CD4-positive, alpha-beta T cell (primary cell): ENCODE measurements around the gene SLC23A1. TPM values are rescaled to one million over a fixed set of nuclear protein-coding genes. Genes with fewer than 3 reads are reported as not detected.

Experiments
- ATAC-seq: fragments of 200-7000 bp; cut with Tn5 transposase; one replicate; pipeline ENCODE4 v1.10.0; 2022; ENCODE audit warnings: mild to moderate bottlenecking; ENCODE audit not compliant: poor library complexity
- CTCF ChIA-PET: fragments of 350-600 bp; sonication (Branson Sonifier 250); formaldehyde crosslinking; loops from one replicate; lab custom pipeline; 2021; ENCODE audit warnings: antibody characterized with exemption, inconsistent platforms; lab: Charles Lee
- POLR2A ChIA-PET: fragments of 350-600 bp; sonication (Branson Sonifier 250); formaldehyde crosslinking; loops from one replicate; lab custom pipeline; 2021; ENCODE audit warnings: antibody characterized with exemption, inconsistent platforms; lab: Charles Lee
- DNase-seq, 14 experiments: peaks; one replicate each; pipeline ENCODE4 v3.0.0-alpha.2; 2013 to 2020; ENCODE audit warnings: mixed read lengths in 2 of 14
- H3K27ac ChIP-seq, 2 donors: one replicate each; pipeline versions ENCODE4 v1.5.1 to v1.7.0; 2013; ENCODE audit warnings: low read length in 2 of 2, low read depth in 1 of 2, mild to moderate bottlenecking in 1 of 2
- H3K27me3 ChIP-seq, 2 experiments: 1 replicate in 1 of 2; 2 replicates in 1 of 2; pipeline versions ENCODE4 v1.6.1 to v1.7.0; 2013; ENCODE audit warnings: low read length in 2 of 2, control low read depth in 1 of 2, mild to moderate bottlenecking in 1 of 2, moderate library complexity in 1 of 2; ENCODE audit not compliant: insufficient read depth in 2 of 2, control insufficient read depth in 1 of 2
- H3K36me3 ChIP-seq: one replicate; pipeline ENCODE4 v1.6.1; 2013; ENCODE audit warnings: low read length, control low read depth; ENCODE audit not compliant: insufficient read depth
- H3K4me1 ChIP-seq: one replicate; pipeline ENCODE4 v1.6.1; 2013; ENCODE audit warnings: low read length, control low read depth; ENCODE audit not compliant: insufficient read depth
- H3K4me3 ChIP-seq: one replicate; pipeline ENCODE4 v1.5.1; 2013; ENCODE audit warnings: mild to moderate bottlenecking, low read length, moderate library complexity
- H3K9me3 ChIP-seq, 2 experiments: 1 replicate in 1 of 2; 2 replicates in 1 of 2; pipeline versions ENCODE4 v1.6.1 to v1.7.0; 2013; ENCODE audit warnings: low read length in 2 of 2, mild to moderate bottlenecking in 2 of 2, control low read depth in 1 of 2, moderate library complexity in 1 of 2; ENCODE audit not compliant: control insufficient read depth in 1 of 2, insufficient read depth in 1 of 2
- H3K27ac Mint-ChIP-seq: one replicate; pipeline ENCODE4 v1.8.0; 2020; ENCODE audit warnings: mixed read lengths
- H3K27me3 Mint-ChIP-seq: one replicate; pipeline ENCODE4 v1.8.0; 2021; ENCODE audit warnings: mixed read lengths
- H3K36me3 Mint-ChIP-seq: one replicate; pipeline ENCODE4 v1.8.0; 2021; ENCODE audit warnings: low read depth, mixed read lengths
- H3K4me1 Mint-ChIP-seq: one replicate; pipeline ENCODE4 v1.8.0; 2021; ENCODE audit warnings: low read depth, mixed read lengths
- H3K4me3 Mint-ChIP-seq: one replicate; pipeline ENCODE4 v1.8.0; 2020; ENCODE audit warnings: mild to moderate bottlenecking, mixed read lengths
- H3K9me3 Mint-ChIP-seq: one replicate; pipeline ENCODE4 v1.8.0; 2020; ENCODE audit warnings: mixed read lengths
- intact Hi-C, 2 experiments: fragments of 100-400 bp; cut with DNase I in 1 of 2; cut with micrococcal nuclease in 1 of 2; formaldehyde crosslinking; loops; one replicate each; pipeline versions ENCODE4 v1.15.1 to v1.9.0; 2023 to 2025; cut with DNase I, micrococcal nuclease
- total RNA-seq, 174 experiments: library from RNA in 2 of 174; stranded (reverse) in 2 of 174; gene quantifications; one replicate each; pipeline ENCODE4 v1.2.3 and lab custom pipeline; 2021 to 2026
- TF ChIP-seq, protein P1 (sequence below): fragments of 200-600 bp; IDR thresholded peaks from one replicate; pipeline ENCODE4 v1.8.0; 2022; ENCODE audit warnings: antibody characterized with exemption, mild to moderate bottlenecking

Gene SLC23A1
- total RNA-seq, 2 experiments from 2014 or later: not detected

DNA sequence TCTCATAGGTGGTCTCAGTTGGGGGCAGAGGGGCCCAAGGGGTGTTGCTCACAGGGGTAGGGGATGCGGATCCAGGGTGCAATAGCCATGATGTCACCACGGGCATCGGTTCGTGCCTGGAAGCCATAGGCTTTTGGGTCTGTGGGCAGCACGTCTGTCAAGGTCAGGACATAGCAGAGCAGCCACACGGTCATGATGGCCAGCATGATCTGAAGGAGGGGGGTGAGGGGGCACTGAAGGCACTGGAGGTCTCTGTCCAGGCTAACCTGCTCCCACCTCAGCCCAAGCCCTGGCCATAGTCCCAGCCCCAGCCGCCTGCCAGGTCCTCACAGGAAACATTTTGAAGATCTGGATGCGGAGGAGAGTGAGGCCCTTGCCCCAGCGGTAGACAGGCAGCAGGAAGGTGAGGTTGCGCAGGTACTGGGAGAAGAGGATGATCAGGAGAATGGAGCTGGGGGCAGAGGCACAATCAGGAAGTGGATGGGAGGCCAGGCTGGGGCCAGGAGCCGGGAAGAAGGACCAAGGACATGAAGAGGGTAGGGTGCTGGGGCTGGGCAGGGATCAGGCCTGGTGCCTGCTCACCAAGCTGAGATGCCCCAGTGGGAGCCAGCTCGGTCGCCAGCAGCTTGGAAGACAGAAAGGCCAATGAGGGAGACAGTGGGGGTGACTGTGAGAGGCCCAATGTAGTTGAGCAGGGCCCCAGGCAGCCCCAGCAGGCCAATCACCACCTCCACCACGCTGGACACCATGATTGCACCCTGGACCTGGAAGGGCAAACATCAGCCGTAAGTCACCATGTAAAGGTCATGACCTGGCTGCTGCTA is 3.3 kb downstream of the SLC23A1 start:
- CTCF ChIA-PET: no interaction called here
- Mint-ChIP-seq H3K4me1 (peaks cover 6% of the 10 kb centered on the region), H3K9me3 (no peaks in the 10 kb centered on the region), H3K27ac (no peak overlapping the region), H3K27me3 (no peaks in the 10 kb centered on the region), H3K4me3 (no peak overlapping the region), H3K36me3 (peaks cover 4% of the 10 kb centered on the region)
- H3K4me1 ChIP-seq: peaks cover 9% of the 10 kb centered on the region
- no peak overlapping the region for H3K4me3 ChIP-seq
- intact Hi-C loops: no loop called here
- no peak overlapping the region for H3K27ac ChIP-seq
- peaks cover 0 to 5% of the 10 kb centered on the region in 2 experiments for H3K9me3 ChIP-seq
- no peaks in the 10 kb centered on the region for H3K36me3 ChIP-seq
- POLR2A ChIA-PET: interaction anchor here (0.6 to 1.5 kb wide), 2 partner anchors 18 to 24 kb away, joined by 3 read pairs; partner anchors contain the start of gene SPATA24
- DNase-seq: peak in 1 of 14 experiments; percentile 29
- TF ChIP-seq, protein P1, sequence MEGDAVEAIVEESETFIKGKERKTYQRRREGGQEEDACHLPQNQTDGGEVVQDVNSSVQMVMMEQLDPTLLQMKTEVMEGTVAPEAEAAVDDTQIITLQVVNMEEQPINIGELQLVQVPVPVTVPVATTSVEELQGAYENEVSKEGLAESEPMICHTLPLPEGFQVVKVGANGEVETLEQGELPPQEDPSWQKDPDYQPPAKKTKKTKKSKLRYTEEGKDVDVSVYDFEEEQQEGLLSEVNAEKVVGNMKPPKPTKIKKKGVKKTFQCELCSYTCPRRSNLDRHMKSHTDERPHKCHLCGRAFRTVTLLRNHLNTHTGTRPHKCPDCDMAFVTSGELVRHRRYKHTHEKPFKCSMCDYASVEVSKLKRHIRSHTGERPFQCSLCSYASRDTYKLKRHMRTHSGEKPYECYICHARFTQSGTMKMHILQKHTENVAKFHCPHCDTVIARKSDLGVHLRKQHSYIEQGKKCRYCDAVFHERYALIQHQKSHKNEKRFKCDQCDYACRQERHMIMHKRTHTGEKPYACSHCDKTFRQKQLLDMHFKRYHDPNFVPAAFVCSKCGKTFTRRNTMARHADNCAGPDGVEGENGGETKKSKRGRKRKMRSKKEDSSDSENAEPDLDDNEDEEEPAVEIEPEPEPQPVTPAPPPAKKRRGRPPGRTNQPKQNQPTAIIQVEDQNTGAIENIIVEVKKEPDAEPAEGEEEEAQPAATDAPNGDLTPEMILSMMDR: no peak
- H3K27me3 ChIP-seq: no peaks in the 10 kb centered on the region
- no peak for ATAC-seq

DNA sequence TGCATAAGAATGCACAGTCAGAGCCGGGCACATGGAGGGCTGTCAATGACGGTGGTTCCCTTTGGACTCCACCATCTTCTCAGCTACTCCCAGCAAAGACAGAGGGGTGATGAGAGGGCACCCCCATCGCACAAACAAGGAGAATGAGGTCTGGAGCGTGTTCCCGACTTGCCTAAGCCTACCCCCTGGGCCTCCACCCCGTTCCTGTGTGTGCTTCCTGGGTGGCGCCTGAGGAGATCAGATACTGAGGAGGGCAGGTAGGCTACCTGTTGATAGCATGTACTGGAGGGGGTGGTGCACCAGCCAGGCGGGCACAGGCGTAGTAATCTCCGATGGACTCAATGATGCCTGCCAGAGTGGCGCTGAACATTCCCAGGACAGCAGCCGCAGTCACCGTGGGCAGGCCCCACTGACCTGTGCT is 4.1 kb downstream of the SLC23A1 start:
- no peaks in the 10 kb centered on the region for H3K4me1 Mint-ChIP-seq
- no peaks in the 10 kb centered on the region for H3K27me3 ChIP-seq
- H3K9me3 ChIP-seq: peaks cover 0 to 5% of the 10 kb centered on the region in 2 experiments
- H3K4me3 ChIP-seq: no peak overlapping the region
- H3K36me3 ChIP-seq: no peaks in the 10 kb centered on the region
- intact Hi-C loops: no loop called here
- no peak overlapping the region for H3K27ac ChIP-seq
- peaks cover 9% of the 10 kb centered on the region for H3K36me3 Mint-ChIP-seq
- peak in 1 of 14 experiments; percentile 22 for DNase-seq
- no peaks in the 10 kb centered on the region for H3K9me3 Mint-ChIP-seq
- H3K4me1 ChIP-seq: peaks cover under 1% of the 10 kb centered on the region
- no peak overlapping the region for H3K4me3 Mint-ChIP-seq
- no peaks in the 10 kb centered on the region for H3K27me3 Mint-ChIP-seq
- ChIA-PET POLR2A (no interaction called here), CTCF (no interaction called here)
- no peak overlapping the region for H3K27ac Mint-ChIP-seq
- ATAC-seq: no peak
- TF ChIP-seq, protein P1: no peak

DNA sequence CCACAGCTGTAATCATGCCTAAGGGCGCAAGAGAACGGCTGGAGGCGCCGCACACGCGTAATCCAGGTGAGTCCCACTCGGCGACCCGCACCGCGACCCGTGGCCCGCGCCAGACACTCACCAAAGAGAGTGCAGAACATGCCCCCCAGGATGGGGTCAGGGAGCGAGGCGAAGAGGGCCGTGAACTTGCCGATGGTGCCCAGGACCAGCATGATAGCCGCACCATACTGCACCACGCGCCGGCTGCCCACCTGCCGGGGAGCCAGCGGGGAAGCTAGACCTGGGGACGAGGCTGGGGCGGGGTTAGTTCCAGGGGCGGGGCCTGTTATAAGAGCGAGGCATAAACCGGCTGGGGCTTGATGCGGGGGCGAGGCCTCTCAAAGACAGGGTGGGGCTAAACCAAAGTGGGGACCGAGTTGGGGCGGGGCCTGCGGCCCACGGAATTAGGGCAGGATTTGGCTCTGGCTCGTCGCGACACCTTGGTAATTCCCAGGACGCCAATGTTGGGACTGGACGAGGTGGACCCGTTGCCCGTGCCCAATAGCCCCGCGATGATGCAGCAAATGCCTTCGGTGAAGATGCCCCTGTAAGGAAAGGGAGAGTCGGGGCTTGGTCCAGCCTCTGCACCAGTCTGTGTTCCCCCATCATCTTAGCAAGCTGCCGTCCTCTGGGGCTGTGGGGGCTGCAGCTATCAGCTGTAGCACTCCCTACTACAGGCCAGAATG is 4.8 kb downstream of the SLC23A1 start:
- no peaks in the 10 kb centered on the region for H3K4me1 ChIP-seq
- Mint-ChIP-seq H3K4me3 (no peak overlapping the region), H3K36me3 (peaks cover 16% of the 10 kb centered on the region), H3K27ac (no peak overlapping the region), H3K27me3 (no peaks in the 10 kb centered on the region), H3K4me1 (no peaks in the 10 kb centered on the region), H3K9me3 (no peaks in the 10 kb centered on the region)
- ATAC-seq: no peak
- H3K36me3 ChIP-seq: peaks cover 6% of the 10 kb centered on the region
- POLR2A ChIA-PET: no interaction called here
- no peaks in the 10 kb centered on the region for H3K27me3 ChIP-seq
- H3K9me3 ChIP-seq: peaks cover 0 to 5% of the 10 kb centered on the region in 2 experiments
- no peak overlapping the region for H3K4me3 ChIP-seq
- CTCF ChIA-PET: no interaction called here
- peak in 1 of 14 experiments; percentile 29 for DNase-seq
- H3K27ac ChIP-seq: no peak overlapping the region
- intact Hi-C loops: no loop called here
- TF ChIP-seq, protein P1: no peak
